ENCODE data around the gene CACNA2D2. TPM values are rescaled to one million over a fixed set of nuclear protein-coding genes. Genes with fewer than 3 reads are reported as not detected.

The CACNA2D2 gene
- total RNA-seq, 4 donors from 2014 or later: 0.19 to 3.6 (median 0.94) TPM

GRCh38 chr3:50345008-50345407 lies 158.4 kb downstream of the CACNA2D2 start:
- DNase-seq (ENCODE audit: low spot score) (no peak), ATAC-seq (ENCODE audit: low FRiP score) (no peak)
- TF ChIP-seq, protein P1, sequence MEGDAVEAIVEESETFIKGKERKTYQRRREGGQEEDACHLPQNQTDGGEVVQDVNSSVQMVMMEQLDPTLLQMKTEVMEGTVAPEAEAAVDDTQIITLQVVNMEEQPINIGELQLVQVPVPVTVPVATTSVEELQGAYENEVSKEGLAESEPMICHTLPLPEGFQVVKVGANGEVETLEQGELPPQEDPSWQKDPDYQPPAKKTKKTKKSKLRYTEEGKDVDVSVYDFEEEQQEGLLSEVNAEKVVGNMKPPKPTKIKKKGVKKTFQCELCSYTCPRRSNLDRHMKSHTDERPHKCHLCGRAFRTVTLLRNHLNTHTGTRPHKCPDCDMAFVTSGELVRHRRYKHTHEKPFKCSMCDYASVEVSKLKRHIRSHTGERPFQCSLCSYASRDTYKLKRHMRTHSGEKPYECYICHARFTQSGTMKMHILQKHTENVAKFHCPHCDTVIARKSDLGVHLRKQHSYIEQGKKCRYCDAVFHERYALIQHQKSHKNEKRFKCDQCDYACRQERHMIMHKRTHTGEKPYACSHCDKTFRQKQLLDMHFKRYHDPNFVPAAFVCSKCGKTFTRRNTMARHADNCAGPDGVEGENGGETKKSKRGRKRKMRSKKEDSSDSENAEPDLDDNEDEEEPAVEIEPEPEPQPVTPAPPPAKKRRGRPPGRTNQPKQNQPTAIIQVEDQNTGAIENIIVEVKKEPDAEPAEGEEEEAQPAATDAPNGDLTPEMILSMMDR (IDR thresholded peaks at IDR 0.05): no peak

- no peak for DNase-seq (ENCODE audit: low spot score)
- no peak for ATAC-seq (ENCODE audit: low FRiP score)
- TF ChIP-seq, protein P1 (IDR thresholded peaks at IDR 0.05): no peak
These were observed 160.4 kb downstream of the CACNA2D2 start for GRCh38 chr3:50342813-50343633.

DNA sequence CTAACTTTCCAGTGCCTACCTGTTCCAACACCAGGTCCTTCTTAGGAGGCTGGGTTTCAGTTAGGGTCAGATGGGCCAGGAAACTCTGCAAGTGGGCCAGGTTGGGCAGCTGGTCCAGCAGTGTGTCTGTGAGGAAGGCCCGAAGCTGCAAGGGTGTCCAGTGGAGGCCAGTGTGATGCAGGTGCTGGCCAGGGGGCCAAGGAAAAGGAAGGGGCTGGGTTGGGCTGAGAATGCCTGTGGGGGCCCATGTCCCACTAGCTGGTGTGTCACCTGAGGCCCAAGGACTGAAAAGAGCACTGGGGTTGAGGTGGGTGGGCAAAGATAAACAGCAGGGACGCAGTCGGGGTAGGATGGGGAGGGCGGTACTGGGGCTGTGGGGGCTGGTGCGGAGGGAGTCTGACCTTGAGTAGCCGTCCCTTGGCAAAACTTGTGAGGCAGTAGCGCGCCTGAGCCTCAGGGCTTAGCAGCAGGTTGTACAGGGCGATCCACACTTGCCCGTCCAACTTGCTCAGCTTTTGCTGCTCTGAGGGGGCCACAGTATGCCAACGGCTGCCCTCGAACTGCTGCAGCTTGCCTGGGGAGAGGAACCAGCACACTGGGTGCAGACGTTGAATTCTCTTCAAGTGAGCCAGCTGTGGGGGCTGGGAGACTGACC lies 161.3 kb downstream of the CACNA2D2 start:
- TF ChIP-seq, protein P1 (IDR thresholded peaks at IDR 0.05): no peak
- DNase-seq (ENCODE audit: low spot score): no peak
- ATAC-seq (ENCODE audit: low FRiP score): no peak

DNA sequence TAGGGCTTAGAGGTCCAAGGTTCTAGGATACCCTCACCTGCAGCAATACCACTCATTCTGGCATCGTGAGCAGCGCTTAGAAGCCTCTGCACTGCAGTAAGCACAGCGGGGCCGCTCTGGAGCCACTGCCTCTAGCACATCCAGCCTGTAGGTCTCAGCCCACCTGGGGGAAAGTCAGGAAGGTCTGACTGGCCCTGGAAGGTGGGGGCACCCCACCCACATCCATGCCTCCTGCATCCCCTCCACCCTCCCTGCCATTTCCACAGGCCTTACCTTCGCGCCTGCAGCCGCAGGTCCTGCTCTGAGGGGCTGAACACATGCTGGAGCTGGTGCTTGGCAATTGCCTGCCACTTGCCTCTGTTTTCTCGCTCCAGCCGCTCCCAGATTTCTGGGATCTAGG lies 161.9 kb downstream of the CACNA2D2 start:
- DNase-seq (ENCODE audit: low spot score) (no peak), ATAC-seq (ENCODE audit: low FRiP score) (no peak)
- TF ChIP-seq, protein P1 (IDR thresholded peaks at IDR 0.05): no peak

DNA sequence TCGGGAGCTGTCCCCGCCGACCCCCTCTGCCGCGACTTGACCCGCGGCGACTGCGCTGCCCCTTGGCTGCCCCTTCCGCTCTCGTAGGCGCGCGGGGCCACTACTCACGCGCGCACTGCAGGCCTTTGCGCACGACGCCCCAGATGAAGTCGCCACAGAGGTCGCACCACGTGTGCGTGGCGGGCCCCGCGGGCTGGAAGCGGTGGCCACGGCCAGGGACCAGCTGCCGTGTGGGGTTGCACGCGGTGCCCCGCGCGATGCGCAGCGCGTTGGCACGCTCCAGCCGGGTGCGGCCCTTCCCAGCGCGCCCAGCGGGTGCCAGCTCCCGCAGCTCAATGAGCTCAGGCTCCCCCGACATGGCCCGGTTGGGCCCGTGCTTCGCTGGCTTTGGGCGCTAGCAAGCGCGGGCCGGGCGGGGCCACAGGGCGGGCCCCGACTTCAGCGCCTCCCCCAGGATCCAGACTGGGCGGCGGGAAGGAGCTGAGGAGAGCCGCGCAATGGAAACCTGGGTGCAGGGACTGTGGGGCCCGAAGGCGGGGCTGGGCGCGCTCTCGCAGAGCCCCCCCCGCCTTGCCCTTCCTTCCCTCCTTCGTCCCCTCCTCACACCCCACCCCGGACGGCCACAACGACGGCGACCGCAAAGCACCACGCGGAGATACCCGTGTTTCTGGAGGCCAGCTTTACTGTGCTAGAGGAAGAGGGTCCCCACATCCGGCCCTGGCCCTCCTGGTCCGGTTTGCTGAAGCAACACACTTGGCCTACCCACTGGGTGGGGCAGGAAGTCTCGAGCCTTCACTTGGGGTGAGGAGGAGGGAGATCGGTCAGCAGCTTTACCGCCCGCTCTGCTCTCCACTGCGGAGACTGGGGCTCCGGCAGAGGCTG lies 162.7 kb downstream of the CACNA2D2 start, which contains the start of gene RASSF1:
RASSF1 (minus strand) TSS at position 389 of the 882 bp plus-strand sequence; CDS start at position 358, 31 bp downstream.
- DNase-seq (ENCODE audit: low spot score): no peak
- ATAC-seq (ENCODE audit: low FRiP score): peak; percentile 21
- TF ChIP-seq, protein P1 (IDR thresholded peaks at IDR 0.05): no peak

DNA sequence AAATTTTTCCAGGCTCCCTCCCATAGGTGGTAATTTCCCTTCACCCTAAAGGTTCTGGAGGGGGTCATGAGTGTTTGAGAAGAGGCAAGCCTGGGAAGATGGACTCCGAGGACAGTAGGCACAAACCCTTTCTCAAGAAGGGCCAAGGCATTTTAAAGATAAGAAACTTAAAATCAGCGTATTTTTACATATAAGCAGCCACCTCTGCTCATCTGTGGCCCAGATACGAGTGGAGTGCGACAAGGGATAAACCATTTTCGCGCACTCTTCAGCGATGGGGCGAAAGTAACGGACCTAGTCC lies 163.3 kb downstream of the CACNA2D2 start:
- TF ChIP-seq, protein P1 (IDR thresholded peaks at IDR 0.05): no peak
- DNase-seq (ENCODE audit: low spot score) (no peak), ATAC-seq (ENCODE audit: low FRiP score) (no peak)
